Measurements from ENCODE around the gene PSMC3IP. TPM values are rescaled to one million over a fixed set of nuclear protein-coding genes. Genes with fewer than 3 reads are reported as not detected.
A peak's percentile ranks its signal among the peaks of the same experiment; 100 is the strongest.

The PSMC3IP gene
- total and polyA plus RNA-seq, 2 donors (not counting 3 experiments of a cell fraction or from before 2014, with no cell fraction given): 5.9 to 19.3 TPM

- Histone ChIP-seq H3K4me3 (replicated peaks in 1 of 3; ENCODE audit: insufficient read depth in 1 of 3, low read depth in 1 of 3, low read length in 3 of 3) (peak overlapping the region in 1 of 3 experiments; percentile 70), H3K27me3 (ENCODE audit: control insufficient read depth in 2 of 2, insufficient read depth in 2 of 2, low read length in 2 of 2) (no peaks in the 10 kb centered on the region), H3K9ac (replicated peaks; ENCODE audit: extremely low read depth, insufficient read depth, low read length) (no peak overlapping the region), H3K79me2 (ENCODE audit: control insufficient read depth, insufficient read depth, low read length) (peaks cover 35% of the 10 kb centered on the region), H3K36me3 (ENCODE audit: control insufficient read depth in 2 of 2, extremely low read depth in 1 of 2, insufficient read depth in 2 of 2, low read length in 2 of 2) (peaks cover 15 to 37% of the 10 kb centered on the region in 2 experiments), H3K9me1 (replicated peaks; ENCODE audit: control insufficient read depth, extremely low read depth, insufficient read depth, low read length) (no peaks in the 10 kb centered on the region), H3K4me2 (ENCODE audit: insufficient read depth, low read length) (peak overlapping the region; percentile 30), H4K20me1 (replicated peaks; ENCODE audit: control insufficient read depth, extremely low read depth, insufficient read depth, low read length) (no peaks in the 10 kb centered on the region), H3K27ac (ENCODE audit: insufficient read depth, low read depth, low read length) (no peak overlapping the region), H2AFZ (ENCODE audit: low read depth, low read length) (peak overlapping the region; percentile 76), H3K9me3 (replicated peaks; ENCODE audit: control insufficient read depth, insufficient read depth, low read length) (no peaks in the 10 kb centered on the region), H3K4me1 (ENCODE audit: control insufficient read depth, extremely low read depth, insufficient read depth, low read length) (peaks cover 31% of the 10 kb centered on the region)
- ChIA-PET POLR2A (no interaction called here), CTCF (interaction anchor here (5.4 kb wide), 1 partner anchor 11 kb away, joined by 38 read pairs; the partner anchor contains the start of gene PSMC3IP)
- DNase-seq (ENCODE audit: low read depth, low spot score) (no peak), FAIRE-seq (no peak)
- dilution Hi-C loops (cut with MboI; ENCODE audit: extremely low pct_ligation_motif_present, low sequenced_read_pairs) (no loop called here), intact Hi-C loops (cut with micrococcal nuclease) (no loop called here)
- TF ChIP-seq JUN (IDR thresholded peaks at IDR 0.05; ENCODE audit: borderline replicate concordance, insufficient read depth, insufficient read length, low read depth): no peak
- TF ChIP-seq EZH2 (IDR thresholded peaks at IDR 0.05; ENCODE audit: borderline replicate concordance, low read depth, low read length, severe bottlenecking): no peak
- TF ChIP-seq MYC (IDR thresholded peaks at IDR 0.05; ENCODE audit: low read depth, low read length): no peak
- no peak for TF ChIP-seq FOS (IDR thresholded peaks at IDR 0.05; ENCODE audit: borderline replicate concordance, insufficient read depth, low read length)
- no peak for TF ChIP-seq POLR2A (IDR thresholded peaks at IDR 0.05; ENCODE audit: low read depth, low read length)
- TF ChIP-seq MAX (IDR thresholded peaks at IDR 0.05; ENCODE audit: insufficient read depth, insufficient read length): no peak
- no peak for TF ChIP-seq CTCF (IDR thresholded peaks at IDR 0.05; ENCODE audit: extremely low read depth in 1 of 2, insufficient read depth in 1 of 2, low read depth in 1 of 2, low read length in 2 of 2)
- no peak for TF ChIP-seq GATA2 (IDR thresholded peaks at IDR 0.05; ENCODE audit: insufficient read depth, insufficient read length, low read depth, low read length)
- no peak for TF ChIP-seq POLR2AphosphoS5 (IDR thresholded peaks at IDR 0.05; ENCODE audit: insufficient read depth, low read depth, low read length)
- BruUV-seq (replicated peaks): no TSS peak
These were observed 11.2 kb downstream of the PSMC3IP start for GRCh38 chr17:42566215-42566882.

Measured in endothelial cell of umbilical vein (primary cell).